ENCODE results near the gene RABGAP1.

RABGAP1 gene

GRCh38 chr9:123049589-123050222, 108.9 kb downstream of the RABGAP1 start:
- no peak for DNase-seq

- no peak for DNase-seq
These were observed 112.2 kb downstream of the RABGAP1 start for GRCh38 chr9:123053046-123053445.

DNA sequence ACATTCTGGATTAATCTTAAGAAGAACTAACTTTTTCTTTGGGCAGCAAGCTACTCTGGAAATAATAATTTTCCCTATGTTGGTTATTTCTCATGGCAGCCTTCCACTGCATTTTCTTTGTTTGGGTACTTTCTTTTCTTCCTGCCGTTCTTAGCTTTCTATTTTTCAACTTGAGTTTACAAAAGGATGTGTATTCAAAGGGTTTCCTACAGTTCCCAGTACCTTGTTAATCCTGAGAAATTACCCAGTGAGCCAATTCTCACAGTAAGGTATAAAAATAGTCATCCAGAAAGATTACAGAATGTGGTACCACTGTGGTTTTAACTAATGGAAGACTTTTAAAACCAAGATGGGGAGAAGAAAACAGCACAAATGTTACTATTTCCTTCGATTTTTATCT, 112.9 kb downstream of the RABGAP1 start:
- DNase-seq, result no peak

GRCh38 chr9:123058834-123059233, 118.0 kb downstream of the RABGAP1 start:
- DNase-seq, result no peak

- DNase-seq, result no peak
These were observed 118.8 kb downstream of the RABGAP1 start for GRCh38 chr9:123059472-123060220.

DNA sequence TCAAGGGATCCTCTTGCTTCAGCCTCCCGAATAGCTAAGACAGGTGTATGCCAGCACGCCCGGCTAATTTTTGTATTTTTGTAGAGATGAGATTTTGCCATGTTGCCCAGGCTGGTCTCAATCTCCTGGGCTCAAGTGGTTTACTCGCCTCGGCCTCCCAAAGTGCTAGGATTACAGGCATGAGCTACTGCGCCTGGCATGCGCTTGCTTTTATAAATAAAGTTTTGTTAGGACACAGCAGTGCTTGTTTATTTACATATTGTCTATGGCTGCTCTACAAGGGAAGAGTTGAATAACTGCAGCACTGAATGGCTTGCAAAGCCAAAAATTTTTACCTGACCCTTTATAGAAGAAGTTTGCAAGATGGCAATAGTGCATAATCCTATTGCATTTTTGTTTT, 120.4 kb downstream of the RABGAP1 start:
- no peak for DNase-seq

DNA sequence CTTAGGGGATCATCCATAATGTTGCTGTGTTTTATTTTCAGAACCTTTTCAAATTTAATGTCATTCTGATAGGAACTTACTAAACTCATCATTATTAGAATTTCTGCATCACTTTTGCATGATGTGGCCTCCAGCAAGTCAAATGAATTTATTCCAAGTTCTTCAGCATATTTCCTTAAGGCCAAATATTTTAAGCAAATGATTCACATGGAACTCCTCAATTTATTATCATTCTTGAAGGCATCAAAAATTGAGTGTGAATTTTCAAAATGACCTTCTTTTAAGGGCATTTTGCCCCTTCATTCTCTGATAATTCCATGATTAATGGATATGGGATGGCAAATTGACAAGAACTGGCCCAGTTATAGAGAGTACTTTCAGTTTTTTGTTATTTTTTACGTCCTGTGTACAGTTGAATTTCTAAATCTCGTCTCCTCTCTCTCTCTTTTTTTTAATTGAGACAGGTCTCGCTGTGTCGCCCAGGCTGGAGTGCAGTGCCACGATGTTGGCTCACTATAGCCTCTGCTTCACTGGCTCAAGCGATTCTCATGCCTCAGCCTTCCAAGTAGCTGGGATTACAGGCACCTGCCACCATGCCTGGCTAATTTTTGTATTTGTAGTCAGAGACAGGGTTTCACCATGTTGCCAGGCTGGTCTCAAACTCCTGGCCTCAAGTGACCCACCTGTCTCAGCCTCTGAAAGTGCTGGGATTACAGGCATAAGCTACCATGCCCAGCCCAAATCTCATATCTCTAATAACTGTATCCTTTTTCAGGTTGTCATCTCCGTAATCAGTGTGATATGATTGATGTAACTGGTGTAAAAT, 121.7 kb downstream of the RABGAP1 start:
- no peak for DNase-seq

- DNase-seq, result no peak
These were observed 122.4 kb downstream of the RABGAP1 start for GRCh38 chr9:123063177-123063598.

- no peak for DNase-seq
These were observed 123.1 kb downstream of the RABGAP1 start for GRCh38 chr9:123063896-123064295.

DNA sequence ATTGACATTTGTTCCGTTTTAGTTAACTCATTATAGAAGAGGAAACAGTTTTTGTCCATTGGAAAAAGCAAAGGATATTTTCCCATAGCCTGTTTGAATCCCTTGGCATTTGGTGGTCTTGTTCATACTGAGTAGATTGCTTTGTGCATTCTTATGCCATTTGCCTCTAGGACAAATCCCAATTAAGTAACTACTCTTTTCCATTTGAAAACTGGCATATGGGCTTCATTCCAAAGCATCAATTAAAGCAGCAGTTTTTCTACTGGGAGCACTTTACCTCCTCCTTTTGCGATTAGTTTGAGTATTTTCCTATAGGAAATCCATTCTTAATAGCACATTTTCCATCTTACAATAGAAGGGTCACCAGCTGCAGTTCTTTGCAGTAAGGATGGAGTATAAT, 123.9 kb downstream of the RABGAP1 start:
- DNase-seq, result no peak

DNA sequence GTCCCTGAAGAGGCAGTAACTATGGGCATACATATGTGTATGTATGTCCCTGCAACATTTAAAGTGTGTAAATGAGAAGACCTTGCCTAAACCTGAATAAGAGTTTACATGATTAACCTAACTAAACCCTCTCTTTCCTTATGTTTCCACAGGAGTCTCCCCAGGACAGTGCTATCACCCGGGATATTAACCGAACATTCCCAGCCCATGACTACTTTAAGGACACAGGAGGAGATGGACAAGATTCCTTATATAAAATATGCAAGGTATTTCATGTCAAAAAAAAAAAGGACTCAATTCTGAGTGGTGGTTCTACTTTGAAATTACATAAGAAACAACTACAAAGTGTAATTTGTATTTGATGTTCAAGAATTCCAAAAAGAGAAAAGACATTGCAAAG, 124.4 kb downstream of the RABGAP1 start:
- no peak for DNase-seq

- no peak for DNase-seq
These were observed 126.3 kb downstream of the RABGAP1 start for GRCh38 chr9:123067136-123067535.

- DNase-seq, result no peak
These were observed 128.2 kb downstream of the RABGAP1 start for GRCh38 chr9:123069010-123069481.

- no peak for DNase-seq
These were observed 129.4 kb downstream of the RABGAP1 start for GRCh38 chr9:123070198-123070597.

DNA sequence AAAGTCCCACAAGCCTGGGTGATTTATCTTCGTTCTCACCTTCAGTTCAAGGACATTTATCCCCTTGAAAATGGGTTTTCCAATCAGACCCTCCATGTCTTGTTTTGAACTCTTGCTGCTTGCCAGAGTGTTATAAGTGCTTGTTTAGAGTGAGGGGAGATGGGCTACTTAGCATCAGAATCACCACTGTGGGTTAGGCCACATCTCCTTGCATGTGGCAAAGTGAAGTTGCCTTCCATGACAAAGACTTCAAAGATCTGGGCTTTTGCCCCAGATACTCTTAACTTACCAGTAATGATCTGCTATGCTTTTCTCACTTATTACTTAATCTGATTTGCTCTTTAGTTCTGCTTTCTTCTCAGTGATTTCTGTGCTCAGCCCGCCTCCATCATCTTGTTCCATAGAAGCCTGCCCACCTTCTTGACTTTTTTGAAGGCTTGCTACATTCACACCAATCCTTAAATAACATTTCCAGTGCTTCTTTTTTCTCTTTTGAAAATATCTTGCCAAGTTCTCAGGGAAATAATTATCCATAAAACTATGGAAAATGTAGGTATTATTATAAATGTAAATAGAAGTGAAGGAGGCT, 131.7 kb downstream of the RABGAP1 start:
- DNase-seq, result no peak

DNA sequence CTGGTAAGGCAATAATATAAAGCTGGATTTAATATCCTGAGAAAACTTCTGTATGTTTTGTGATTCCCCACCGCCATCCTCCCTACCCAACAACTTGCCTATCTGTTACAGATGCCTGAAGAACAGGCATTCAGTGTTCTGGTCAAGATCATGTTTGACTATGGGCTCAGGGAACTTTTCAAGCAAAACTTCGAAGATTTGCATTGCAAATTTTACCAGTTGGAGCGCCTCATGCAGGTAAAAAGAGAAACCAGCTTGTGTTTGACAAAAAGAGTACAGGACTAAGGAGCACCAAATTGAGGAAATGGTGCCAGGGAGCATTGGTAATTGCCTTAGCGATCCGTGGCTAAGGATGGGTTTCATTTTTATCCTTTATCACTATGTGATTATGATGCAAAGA, 132.6 kb downstream of the RABGAP1 start:
- DNase-seq, result no peak

DNA sequence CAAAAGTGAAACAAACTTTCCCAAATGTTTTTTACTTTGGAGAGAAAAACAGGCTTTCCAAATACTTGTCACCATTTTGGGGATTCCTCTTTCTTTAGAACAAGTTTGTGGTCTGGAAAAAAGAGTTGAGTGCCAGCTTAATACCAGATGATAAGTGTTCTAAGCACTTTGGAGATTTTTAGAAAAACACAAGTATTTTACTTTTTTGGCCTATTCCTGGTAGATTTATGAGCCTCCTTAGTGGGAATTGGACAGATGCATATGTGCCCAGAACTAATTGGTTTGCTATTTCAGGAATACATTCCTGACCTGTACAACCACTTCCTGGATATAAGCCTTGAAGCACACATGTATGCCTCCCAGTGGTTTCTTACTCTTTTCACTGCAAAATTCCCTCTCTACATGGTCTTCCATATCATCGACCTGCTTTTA, 133.2 kb downstream of the RABGAP1 start:
- no peak for DNase-seq

GRCh38 chr9:123074628-123075027, 133.8 kb downstream of the RABGAP1 start:
- DNase-seq, result no peak

DNA sequence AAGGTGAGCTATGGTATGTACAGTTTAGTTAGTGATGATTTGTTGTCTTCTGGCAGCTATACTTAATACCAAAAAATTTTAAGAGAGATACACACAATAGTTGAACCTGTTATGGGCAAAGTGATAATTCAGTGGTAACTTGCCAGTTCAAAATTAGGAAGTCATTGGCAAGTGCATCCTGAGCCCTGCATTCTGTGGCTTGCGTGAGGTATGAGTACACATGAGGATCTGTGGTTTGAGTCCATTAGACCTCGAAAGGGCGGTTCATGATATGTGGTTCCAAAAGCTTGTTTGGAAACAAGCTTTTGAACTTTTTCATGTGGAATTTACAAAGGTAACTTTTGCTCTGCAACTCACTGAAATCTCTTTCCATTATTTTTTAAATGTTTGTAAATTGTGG, 139.6 kb downstream of the RABGAP1 start:
- no peak for DNase-seq

- DNase-seq, result no peak
These were observed 141.0 kb downstream of the RABGAP1 start for GRCh38 chr9:123081824-123082223.

DNA sequence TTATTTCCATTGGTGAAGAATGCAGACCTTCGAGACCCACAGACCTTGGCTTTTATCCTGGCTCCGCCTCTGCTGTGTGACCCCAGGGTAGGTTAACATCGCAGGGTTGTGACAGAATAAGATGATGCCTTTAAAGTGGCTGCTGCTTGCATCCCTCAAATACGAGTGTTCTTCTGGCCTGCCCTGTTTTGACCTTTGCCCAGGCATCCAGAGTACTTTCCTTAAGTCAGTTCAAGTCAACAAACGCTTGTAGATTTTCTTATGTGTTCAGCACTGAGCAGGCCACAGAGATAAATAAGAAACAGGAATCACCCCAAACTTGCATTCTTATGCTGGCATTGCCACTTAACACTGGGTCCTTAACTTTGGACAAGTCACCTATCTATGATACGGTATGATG, 142.9 kb downstream of the RABGAP1 start:
- no peak for DNase-seq

DNA sequence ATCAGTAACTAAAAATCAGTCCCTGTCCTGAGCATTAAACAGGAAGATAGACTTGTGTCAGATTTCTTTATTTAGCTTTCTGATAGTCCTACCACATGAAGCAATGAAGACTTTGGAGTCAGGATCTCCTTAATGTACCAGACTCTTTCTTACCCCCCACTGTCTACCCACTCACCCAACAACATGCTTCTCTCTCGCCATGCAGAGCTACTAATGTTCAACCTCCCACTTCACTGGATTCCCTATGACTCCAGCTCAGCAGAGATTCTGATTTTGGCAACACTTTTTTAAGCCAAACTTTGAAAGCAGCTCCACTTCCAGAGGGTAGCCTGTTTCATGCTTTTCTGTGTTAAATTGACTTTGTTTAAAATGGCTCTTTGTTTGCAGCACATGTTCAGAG, 143.4 kb downstream of the RABGAP1 start:
- DNase-seq, result no peak

DNA sequence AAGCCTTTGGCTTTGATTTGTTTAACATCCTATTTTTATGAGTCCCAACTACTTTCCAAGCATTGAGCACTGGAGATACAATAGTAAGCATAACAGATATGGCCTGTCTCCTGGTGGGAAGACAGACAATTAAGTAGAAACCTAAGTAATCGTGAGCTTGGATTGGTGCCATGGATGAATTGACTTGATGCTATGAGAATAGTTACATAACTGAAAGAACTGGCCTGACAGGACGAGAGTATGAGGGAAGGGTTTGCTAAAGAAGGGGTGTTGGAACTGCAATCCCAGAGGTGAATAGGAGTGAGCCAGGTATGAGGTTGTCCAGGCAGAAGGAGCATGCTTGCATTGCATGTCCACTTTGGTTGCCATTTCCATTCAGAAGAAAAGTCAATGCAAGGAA, 145.1 kb downstream of the RABGAP1 start:
- no peak for DNase-seq
